Suprapubic skin (tissue), 4 donors: ENCODE results near the gene GATAD2A.

Experiments
- CTCF ChIP-seq, 2 donors: fragments of 200-600 bp in 1 of 2; fragments of 450-650 bp in 1 of 2; sonication (generic) in 1 of 2; IDR thresholded peaks; one replicate each; pipeline ENCODE4 v1.5.1; 2016 to 2019; ENCODE audit warnings: antibody characterized with exemption in 2 of 2, mild to moderate bottlenecking in 1 of 2, moderate library complexity in 1 of 2
- EP300 ChIP-seq: sonication (generic); formaldehyde crosslinking; IDR thresholded peaks from one replicate; pipeline ENCODE4 v1.6.1; 2017; ENCODE audit warnings: antibody characterized with exemption
- POLR2A ChIP-seq, 2 donors: fragments of 450-650 bp; IDR thresholded peaks; one replicate each; pipeline ENCODE4 v1.6.1; 2017; ENCODE audit warnings: antibody characterized with exemption in 2 of 2, mild to moderate bottlenecking in 2 of 2, moderate library complexity in 2 of 2
- POLR2AphosphoS5 ChIP-seq, 3 donors: sonication (generic); formaldehyde crosslinking; IDR thresholded peaks; one replicate each; pipeline ENCODE4 v1.6.1; 2017; ENCODE audit warnings: antibody characterized with exemption in 3 of 3

GRCh38 chr19:19527674-19528625 lies 122.5 kb downstream of the GATAD2A start:
- TF ChIP-seq CTCF (IDR thresholded peaks at IDR 0.05) = no peak
- TF ChIP-seq POLR2A (IDR thresholded peaks at IDR 0.05) = no peak
- no peak for TF ChIP-seq POLR2AphosphoS5 (IDR thresholded peaks at IDR 0.05)
- TF ChIP-seq EP300 = no peak
